GM21423 (cell line): ENCODE data around the gene UBE3B.

Experiments used
- ATAC-seq: cut with Tn5 transposase; IDR thresholded peaks from one replicate; pipeline ENCODE4 v1.9.1; 2021; ENCODE audit warnings: mild to moderate bottlenecking, moderate library complexity; ENCODE audit not compliant: unreplicated experiment

The UBE3B gene

GRCh38 chr12:109527489-109528123 is 50.2 kb downstream of the UBE3B start:
- ATAC-seq, result no peak

GRCh38 chr12:109529691-109530640 is 52.5 kb downstream of the UBE3B start:
- ATAC-seq, result no peak

- no peak for ATAC-seq
Measured at GRCh38 chr12:109531411-109531810, 54.0 kb downstream of the UBE3B start.

GRCh38 chr12:109532721-109533486 is 55.5 kb downstream of the UBE3B start:
- ATAC-seq, result no peak

GRCh38 chr12:109533487-109533740 is 56.0 kb downstream of the UBE3B start:
- ATAC-seq, result no peak

GRCh38 chr12:109534456-109534855 is 57.0 kb downstream of the UBE3B start:
- no peak for ATAC-seq

GRCh38 chr12:109535231-109535862 is 57.9 kb downstream of the UBE3B start:
- no peak for ATAC-seq

- no peak for ATAC-seq
Measured at GRCh38 chr12:109535863-109536250, 58.4 kb downstream of the UBE3B start.

- ATAC-seq, result no peak
Measured at GRCh38 chr12:109537136-109537535, 59.7 kb downstream of the UBE3B start.

- no peak for ATAC-seq
Measured at GRCh38 chr12:109538191-109538863, 60.9 kb downstream of the UBE3B start.

GRCh38 chr12:109539508-109539907 is 62.1 kb downstream of the UBE3B start:
- no peak for ATAC-seq

GRCh38 chr12:109540526-109541412 is 63.3 kb downstream of the UBE3B start:
- no peak for ATAC-seq

- no peak for ATAC-seq
Measured at GRCh38 chr12:109541413-109541726, 63.9 kb downstream of the UBE3B start.

GRCh38 chr12:109542014-109542413 is 64.6 kb downstream of the UBE3B start:
- no peak for ATAC-seq

GRCh38 chr12:109542876-109543275 is 65.4 kb downstream of the UBE3B start:
- no peak for ATAC-seq

GRCh38 chr12:109544955-109545531 is 67.6 kb downstream of the UBE3B start:
- ATAC-seq, result no peak

- ATAC-seq, result no peak
Measured at GRCh38 chr12:109545826-109546225, 68.4 kb downstream of the UBE3B start.

GRCh38 chr12:109547286-109547685 is 69.9 kb downstream of the UBE3B start:
- no peak for ATAC-seq

- ATAC-seq, result no peak
Measured at GRCh38 chr12:109548258-109548657, 70.8 kb downstream of the UBE3B start.
